ENCODE results near the gene SLC26A11.

DNA sequence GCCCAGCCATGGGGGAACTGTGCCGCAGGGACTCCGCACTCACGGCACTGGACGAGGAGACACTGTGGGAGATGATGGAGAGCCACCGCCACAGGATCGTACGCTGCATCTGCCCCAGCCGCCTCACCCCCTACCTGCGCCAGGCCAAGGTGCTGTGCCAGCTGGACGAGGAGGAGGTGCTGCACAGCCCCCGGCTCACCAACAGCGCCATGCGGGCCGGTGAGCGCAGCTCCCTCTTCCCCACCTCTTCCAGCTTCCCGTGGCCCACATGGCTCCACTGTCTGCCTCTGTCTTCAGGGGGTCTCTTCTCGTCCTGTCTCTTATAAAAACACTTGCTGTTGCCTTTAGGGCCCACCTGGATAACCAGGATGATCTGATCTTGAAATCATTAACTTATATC lies 38.8 kb upstream of the SLC26A11 start:
- TF ChIP-seq, protein P1, sequence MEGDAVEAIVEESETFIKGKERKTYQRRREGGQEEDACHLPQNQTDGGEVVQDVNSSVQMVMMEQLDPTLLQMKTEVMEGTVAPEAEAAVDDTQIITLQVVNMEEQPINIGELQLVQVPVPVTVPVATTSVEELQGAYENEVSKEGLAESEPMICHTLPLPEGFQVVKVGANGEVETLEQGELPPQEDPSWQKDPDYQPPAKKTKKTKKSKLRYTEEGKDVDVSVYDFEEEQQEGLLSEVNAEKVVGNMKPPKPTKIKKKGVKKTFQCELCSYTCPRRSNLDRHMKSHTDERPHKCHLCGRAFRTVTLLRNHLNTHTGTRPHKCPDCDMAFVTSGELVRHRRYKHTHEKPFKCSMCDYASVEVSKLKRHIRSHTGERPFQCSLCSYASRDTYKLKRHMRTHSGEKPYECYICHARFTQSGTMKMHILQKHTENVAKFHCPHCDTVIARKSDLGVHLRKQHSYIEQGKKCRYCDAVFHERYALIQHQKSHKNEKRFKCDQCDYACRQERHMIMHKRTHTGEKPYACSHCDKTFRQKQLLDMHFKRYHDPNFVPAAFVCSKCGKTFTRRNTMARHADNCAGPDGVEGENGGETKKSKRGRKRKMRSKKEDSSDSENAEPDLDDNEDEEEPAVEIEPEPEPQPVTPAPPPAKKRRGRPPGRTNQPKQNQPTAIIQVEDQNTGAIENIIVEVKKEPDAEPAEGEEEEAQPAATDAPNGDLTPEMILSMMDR (IDR thresholded peaks at IDR 0.05) = no peak
- no peak for TF ChIP-seq EZH2 (IDR thresholded peaks at IDR 0.05; ENCODE audit: borderline replicate concordance, insufficient read depth, low read depth, low read length, poor library complexity, severe bottlenecking)
